Glomerular visceral epithelial cell (primary cell): ENCODE data around the gene ALMS1.
"Not testable (repeated sequence)": the region's sequence is repeated elsewhere in the genome, so short reads cannot be mapped to it uniquely, and the experiment has no call there.

Experiments used
- DNase-seq: peaks from one replicate; pipeline ENCODE4 v3.0.0-alpha.2; 2016; ENCODE audit errors: extremely low spot score

ALMS1 gene

DNA sequence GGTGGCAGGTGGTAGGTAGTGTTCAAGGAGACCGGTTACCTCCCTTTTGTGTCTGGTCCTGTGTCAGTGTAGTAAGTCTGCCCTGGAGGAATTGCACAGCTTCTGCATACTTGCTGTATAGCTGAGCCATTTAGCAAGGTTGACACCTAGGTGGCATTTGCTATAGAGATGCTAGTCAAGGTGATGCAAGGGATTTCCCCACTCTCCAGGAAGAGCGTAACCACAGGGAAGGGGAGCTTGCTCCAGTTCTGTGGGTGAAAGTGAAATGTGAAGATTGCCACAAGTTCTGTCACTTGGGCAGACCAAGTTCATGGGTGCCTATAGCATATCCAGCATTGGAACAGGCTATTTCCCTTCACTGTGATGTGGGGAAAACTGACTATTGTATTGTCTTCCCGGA is 228.5 kb downstream of the ALMS1 start:
- no peak for DNase-seq

DNA sequence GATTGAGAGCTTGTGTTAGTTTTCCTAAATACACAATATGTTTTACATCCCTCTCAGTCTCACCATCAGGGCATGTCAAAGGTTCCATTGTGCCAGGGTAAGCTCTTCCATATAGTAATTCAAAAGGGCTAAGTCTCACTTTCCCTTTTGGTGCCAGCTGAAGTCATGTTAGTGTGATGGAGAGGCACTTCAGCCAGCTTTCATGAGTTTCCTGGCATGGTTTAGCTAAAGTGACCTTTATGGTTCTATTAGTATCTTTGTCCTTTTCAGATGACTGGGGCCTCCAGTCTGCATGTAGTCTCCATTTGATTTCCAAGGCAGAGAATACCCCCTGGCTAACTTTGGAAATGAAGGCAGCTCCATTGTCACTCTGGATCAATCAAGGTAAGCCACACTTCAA is 229.4 kb downstream of the ALMS1 start:
- no peak for DNase-seq

DNA sequence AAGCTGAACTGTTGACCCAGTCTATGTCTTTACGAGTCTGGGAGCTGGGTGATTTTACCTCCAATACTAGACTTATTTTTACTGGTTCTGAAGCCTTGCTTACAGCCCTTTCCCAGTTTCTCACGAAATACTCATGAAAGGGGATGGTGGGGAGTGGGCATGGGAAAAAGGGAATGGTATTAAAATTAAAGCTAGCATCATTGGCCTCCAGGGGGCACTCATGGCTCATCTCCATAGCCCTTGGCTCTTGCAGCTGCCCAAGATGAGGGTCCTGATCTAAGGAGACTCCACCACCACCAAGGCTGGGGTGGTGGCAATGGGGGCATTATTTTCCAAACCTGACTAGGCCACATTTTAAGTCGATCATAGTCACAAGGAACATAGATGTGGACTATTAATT is 234.3 kb downstream of the ALMS1 start:
- DNase-seq = not testable (repeated sequence)

GRCh38 chr2:73624036-73624435 is 238.4 kb downstream of the ALMS1 start:
- peak; percentile 8 for DNase-seq

GRCh38 chr2:73624625-73625024 is 239.0 kb downstream of the ALMS1 start:
- not testable (repeated sequence) for DNase-seq

GRCh38 chr2:73626237-73626636 is 240.6 kb downstream of the ALMS1 start:
- DNase-seq = not testable (repeated sequence)

DNA sequence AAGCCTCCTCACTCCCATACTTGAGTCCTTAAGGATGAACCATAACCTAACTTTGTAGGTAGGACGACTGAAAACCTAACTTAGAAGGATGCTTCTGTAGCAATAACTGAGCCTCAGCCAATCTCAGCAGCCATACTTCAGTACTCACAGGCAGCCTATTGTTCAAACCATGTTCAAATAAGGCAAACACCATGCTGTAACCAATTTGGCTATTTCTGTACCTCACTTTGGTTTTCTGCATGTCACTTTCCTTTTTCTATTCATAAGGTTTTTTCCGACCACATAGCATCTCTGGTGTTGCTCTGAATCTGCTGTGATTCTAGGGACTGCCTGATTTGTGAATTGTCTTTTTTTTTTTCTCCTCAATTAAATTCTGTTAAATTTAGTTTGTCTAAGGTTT is 242.9 kb downstream of the ALMS1 start:
- DNase-seq = not testable (repeated sequence)

GRCh38 chr2:73630662-73631266 is 245.1 kb downstream of the ALMS1 start:
- not testable (repeated sequence) for DNase-seq

DNA sequence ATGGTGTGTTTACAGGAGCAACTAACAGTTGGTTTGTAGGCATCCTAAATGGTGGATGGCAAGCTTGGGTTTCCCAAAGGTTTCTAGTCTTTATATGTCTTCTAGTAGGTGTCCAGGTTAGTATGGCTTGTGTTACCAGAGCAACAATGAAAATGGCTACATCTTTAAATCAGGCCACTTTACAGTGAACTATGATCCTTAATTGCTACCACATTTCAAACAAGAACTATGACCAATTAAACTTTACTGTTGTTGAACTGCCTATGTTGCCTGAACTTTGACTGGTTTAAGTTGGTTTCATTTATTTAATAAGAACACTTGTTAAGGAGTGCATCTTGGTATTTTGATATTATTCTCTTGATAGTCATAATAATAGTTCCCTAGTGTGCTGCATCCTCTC is 251.3 kb downstream of the ALMS1 start:
- not testable (repeated sequence) for DNase-seq

- no peak for DNase-seq
Measured at GRCh38 chr2:73638429-73638828, 252.8 kb downstream of the ALMS1 start.

DNA sequence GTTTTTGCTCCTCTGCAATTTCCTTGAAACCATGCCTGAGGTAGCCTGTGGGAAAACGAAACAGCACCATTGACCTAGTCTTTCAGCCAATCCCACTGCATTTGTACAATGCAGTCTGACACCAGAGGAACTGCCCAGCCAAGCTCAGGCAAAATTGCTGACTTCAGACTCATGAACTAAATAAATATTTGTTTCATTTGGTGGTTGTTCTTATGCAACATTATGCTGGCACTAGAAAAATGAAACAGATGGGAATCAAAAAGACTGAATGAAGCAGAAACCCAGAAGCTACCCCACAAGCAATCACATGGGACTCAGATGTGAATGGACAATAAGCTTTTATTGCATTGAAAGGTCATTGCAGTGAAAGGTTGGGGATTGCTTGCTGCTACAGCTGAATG is 254.9 kb downstream of the ALMS1 start:
- DNase-seq = no peak

GRCh38 chr2:73640946-73641766 is 255.5 kb downstream of the ALMS1 start:
- no peak for DNase-seq

DNA sequence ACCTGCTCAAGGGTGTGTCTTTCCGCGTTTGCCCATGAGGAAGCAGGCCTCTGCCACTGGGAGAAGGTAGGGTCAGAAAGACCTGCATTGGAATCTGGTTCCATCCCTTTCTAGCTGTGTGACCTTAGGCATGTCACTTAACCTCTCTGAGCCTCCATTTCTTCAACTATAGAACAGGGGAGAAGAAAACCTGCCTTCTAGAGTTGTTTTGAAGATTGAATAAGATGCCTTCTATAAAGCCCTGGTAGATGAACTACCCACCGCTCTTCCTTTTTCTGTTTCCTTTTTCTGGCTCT is 256.1 kb downstream of the ALMS1 start:
- no peak for DNase-seq

GRCh38 chr2:73642338-73643018 is 256.8 kb downstream of the ALMS1 start, which contains the start of gene NAT8:
TSS of gene NAT8 (minus strand) at chr2:73642422. CDS start at chr2:73641628, 794 bp downstream.
- DNase-seq = peak; percentile 9

DNA sequence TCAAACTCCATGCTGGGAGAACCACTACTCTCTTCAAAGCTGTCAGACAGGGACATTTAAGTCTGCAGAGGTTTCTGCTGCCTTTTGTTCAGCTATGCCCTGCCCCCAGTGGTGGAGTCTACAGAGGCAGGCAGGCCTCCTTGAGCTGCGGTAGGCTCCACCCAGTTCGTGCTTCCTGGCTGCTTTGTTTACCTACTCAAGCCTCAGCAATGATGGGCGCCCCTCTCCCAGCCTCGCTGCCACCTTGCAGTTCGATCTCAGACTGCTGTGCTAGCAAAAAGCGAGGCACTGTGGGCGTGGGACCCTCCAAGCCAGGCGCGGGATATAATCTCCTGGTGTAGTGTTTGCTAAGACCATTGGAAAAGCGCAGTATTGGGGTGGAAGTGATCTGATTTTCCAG is 262.1 kb downstream of the ALMS1 start:
- DNase-seq = not testable (repeated sequence)

DNA sequence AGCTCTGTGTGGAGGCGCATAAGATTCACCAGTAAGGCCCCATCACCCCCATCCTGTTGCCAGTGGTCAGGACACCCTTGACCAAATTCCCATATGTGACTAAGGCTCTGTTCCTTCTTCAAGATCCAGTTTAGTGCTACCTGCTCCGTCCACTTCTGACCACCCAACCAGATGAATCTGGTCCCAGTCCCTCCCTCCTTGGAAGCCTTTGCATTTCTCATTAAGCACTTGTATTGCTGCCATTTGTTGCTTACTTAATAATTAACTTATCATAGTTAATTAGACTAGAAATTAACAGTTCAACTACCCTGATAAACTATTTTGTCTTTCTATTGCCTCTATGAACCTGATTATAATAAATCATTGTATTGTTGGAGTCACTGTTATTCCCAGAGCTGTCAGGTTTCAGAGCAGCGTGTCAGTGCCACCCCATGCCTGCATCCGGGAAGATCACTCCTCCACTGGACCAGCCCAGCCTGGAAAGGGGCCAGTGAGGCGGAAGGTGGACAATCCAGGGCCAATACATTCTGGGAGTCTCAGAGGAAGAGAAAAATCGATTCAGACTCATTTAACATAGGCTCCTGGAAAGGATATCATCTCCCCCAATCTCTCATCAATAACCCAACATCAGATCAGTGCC is 266.1 kb downstream of the ALMS1 start:
- no peak for DNase-seq

DNA sequence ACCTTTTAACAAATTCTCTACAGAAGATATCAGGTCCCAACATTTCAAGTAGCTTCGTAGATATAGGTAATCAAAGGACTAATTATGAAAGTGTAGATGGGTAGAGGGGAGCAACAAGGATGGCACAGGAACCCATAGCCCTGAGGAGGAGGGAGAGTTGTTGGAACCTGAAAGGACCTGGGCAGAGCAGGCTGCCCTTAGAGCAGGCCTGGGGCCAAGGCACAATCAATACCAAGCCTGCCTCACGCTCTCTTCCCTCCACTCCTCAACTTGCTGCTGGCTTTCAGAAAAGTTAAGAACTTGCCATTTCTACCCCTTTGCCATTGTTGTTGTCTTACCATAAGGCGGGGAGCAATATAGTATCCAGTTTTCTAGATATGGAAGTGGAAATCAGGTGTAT is 266.7 kb downstream of the ALMS1 start:
- DNase-seq = no peak

GRCh38 chr2:73654175-73654574 is 268.5 kb downstream of the ALMS1 start:
- no peak for DNase-seq
